Germinal center (tissue), 1 donor: ENCODE results near the gene PEX12.
"Not testable (repeated sequence)": the region's sequence is repeated elsewhere in the genome, so short reads cannot be mapped to it uniquely, and the experiment has no call there.

Experiments used
- DNase-seq: peaks from one replicate; pipeline ENCODE4 v3.0.0; 2012; ENCODE audit warnings: mixed read lengths, low spot score

Gene PEX12

DNA sequence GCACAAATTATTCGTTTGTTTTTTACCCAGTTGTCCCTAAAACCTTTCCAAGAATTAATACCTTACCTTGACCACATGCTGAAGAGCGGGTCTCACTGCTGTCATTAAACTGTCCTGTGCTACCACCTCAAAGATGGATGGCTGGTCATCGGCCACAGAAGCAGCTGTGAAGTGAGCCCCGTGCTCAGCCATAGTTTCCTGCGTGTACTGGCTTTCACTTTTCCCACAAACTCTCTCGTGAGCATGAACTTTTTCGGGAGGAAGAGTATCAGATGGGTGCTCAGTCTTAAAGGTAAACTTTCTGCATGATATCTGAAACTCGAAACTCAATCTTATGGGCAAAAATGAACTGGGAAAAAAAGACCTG lies 558 bp downstream of the PEX12 start:
- DNase-seq, result peak; percentile 11

DNA sequence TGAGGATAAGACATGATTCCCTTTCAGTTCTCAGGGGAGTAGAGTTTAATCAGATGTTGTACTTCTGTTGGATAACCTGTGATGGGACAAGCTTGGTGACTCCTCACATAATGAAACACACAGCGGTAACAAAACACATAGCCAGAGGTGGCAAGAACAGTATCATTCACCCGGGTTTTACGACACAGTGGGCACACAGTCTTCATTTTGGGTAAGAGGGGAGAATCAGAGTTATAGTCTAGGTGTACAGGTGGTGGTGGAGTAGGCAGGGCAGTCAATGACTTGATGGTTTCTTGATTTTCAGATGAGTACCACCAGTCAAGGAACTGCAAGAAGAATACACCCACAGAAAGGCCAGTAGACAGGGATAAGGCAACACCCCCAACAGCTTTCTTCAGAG lies 2.6 kb downstream of the PEX12 start:
- DNase-seq, result no peak

DNA sequence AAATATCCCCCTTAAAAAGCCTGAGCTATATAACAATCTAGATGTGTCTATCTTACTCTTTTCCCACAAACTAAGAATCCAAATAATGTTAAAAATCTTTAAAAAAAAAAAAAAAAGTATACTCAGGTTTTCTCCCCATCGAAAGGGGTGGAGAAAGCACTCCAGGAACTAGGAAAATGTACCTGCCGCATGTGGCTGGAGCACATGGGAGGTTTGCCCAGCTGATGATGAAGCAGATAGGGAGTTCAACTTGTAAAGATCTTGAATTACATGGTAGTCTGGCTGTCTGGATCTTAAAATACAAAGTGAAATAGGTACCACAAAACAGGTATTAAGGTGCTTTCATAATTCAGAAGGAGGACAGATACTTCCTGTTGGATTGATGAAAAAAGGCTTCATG lies 9.0 kb downstream of the PEX12 start:
- DNase-seq, result no peak

DNA sequence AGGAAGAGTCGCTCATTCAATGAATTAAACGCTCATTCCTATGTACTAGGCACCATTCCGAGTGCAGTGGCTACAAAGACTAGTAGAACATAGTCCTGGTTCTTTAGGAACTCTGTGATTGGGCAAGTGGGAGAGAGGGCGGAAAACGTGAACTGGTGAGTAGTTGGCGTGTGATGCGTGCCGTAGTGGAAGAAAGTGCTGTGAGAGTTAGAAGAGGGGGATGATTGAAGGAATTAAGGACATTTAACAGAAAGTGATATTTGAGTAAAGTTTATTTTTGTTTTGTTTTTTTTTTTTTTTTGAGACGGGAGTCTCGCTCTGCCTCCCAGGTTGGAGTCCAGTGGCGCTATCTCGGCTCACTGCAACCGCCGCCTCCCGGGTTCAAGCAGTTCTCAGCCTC lies 9.8 kb downstream of the PEX12 start:
- DNase-seq, result no peak

DNA sequence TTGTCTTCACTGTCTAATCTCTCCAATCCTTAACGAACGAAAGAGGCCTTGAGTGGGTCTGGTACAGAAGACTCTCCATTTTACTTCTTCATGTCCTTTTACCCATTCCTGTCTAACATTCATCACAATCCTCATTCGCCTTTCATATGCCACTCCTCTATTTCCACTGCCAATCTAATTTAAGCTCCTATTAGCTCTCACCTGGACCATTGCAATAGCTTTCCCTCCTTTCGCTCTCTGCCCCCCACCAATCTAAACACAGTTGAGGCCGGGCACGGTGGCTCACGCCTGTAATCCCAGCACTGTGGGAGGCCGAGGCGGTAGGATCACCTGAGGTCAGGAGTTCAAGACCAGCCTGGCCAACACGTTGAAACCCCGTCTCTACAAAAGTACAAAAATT lies 11.4 kb downstream of the PEX12 start:
- DNase-seq, result no peak

DNA sequence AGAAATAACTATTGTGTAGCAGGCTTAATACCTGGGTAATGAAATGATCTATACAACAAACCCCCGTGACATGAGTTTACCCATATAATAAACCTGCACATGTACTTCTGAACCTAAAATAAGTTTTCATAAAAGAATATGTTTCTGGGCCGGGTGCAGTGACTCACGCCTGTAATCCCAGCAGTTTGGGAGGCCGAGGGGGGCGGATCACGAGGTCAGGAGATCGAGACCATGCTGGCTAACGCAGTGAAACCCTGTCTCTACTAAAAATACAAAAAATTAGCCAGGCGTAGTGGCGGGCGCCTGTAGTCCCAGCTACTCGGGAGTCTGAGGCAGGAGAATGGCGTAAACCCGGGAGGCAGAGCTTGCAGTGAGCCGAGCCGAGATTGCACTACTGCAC lies 15.2 kb downstream of the PEX12 start:
- not testable (repeated sequence) for DNase-seq

DNA sequence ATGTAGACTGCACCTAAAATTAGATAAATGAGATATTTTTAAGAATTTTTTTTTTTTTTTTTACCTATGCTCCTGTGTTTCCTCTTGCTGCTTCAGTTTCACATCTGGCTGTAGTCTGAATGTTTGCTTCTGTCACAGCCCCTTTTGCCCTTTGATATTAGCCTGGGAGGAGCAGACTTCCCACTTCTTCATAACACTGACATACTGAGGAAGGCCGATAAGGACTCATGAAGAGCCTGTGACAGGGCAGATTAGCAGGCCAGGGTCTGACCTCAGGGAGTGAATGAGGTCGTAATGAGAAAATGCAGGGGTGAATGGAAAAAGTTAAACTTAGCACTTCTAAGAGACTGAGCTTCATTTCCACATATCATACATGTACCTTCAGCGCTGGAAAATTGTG lies 17.7 kb downstream of the PEX12 start, which contains the start of gene SLFN14:
Gene SLFN14 (minus strand): TSS at position 117 of the 400 bp plus-strand sequence. CDS start 2,757 bp downstream, outside the sequence.
- DNase-seq, result no peak

DNA sequence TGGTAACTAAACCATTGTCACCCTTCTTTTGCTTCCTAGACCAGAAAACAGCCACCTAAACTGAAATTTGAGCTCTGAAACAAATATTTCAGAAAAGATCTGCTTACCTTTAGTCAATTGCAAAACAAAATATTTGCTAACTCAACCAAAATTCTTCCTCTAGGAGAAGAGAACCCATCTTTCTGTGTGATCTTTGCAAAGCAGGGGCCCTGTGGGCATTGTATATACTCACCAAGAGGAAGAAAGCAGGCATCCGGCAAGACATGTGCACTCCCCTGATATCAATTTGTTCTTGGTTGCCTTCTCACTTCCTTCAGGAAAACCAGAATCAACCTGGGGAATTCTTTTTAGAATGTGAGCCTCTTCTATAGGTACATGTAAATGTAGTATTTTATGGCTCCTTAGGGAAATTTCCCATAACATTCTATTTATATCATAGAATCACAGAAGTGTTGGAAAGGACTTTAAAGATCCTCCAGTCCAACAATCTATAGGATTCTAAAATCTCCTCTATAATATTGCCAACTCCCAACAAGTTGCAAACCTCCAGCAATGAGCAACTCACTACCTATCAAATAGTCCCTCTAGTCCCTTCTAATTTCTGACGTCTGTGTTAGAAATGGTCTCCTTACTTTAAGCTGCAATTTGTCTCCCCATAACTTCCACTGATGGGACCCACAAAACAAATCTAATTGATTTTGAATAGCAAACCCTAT lies 18.7 kb downstream of the PEX12 start:
- DNase-seq, result no peak

DNA sequence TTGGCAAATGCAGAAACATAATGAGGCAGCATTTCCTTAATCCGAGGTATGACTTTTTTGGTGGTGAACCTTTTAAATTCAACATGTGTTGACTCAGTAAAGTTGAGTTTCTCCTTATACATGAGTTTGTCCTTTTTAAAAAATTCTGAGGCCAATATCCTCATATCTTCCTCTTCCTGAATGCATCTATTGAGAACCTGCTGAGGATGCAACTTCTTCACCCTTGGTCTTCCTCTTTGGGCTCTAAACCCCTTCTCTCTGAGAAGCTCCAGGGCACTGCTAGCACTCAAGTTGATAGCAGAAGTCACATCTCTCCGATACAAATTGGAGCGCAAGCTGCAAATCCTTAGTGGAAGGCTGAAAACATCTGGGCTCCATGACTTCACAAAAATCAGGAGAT lies 21.0 kb downstream of the PEX12 start:
- no peak for DNase-seq

DNA sequence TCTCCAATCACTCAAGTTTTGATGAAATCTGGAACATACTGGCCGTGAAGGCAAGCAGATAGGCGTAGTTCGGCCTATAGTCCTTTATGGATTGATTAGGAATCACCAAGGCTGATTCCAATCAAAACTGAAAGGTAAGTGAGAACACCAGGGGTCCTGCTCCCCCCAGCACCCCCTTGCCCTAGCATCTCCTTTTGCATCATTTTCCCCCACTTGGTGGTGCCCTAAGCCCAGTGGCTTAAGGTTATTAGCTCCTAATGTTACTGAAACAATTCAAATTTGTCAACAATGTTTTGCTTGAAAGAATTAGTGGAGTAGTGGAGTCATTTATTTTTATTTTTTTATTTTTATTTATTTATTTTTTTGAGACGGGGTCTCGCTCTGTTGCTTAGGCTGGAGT lies 22.7 kb downstream of the PEX12 start:
- DNase-seq, result no peak

DNA sequence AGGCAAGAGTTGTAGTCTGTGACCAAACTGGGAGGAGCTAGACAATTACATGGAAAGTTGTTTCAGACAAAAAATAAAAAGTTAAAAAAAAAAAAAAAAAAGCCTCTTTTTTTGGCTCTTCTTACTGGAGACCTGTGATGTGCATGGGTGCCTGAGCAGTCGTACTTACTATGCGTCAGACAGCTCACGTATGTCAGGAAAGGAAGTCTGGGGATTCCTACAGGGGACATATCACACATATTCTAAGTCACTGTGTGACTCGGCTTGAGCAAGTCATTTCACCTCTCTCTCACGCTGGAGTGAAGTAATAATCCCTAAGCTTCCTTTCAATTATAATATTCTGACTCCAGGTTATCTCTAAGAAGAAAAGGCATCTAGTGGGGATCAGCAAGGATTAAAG lies 23.7 kb downstream of the PEX12 start:
- no peak for DNase-seq

DNA sequence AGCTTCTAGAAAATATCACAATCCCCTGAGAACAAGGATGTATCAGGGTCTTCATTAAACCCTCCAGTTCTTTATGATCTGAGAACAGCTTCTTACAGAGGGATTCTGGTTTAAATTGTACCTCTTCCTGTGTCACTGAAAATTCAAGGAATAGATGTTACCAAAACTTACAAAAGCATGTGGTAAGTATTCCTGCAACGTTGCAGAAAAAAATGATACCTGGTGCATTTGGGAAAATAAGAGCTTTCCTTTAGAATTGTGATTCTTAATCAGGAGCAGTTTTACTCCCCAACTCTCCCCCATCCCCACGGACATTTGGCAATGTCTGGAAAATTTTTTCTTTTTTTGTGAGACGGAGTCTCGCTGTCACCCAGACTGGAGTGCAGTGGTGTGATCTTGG lies 25.1 kb downstream of the PEX12 start:
- DNase-seq, result no peak

DNA sequence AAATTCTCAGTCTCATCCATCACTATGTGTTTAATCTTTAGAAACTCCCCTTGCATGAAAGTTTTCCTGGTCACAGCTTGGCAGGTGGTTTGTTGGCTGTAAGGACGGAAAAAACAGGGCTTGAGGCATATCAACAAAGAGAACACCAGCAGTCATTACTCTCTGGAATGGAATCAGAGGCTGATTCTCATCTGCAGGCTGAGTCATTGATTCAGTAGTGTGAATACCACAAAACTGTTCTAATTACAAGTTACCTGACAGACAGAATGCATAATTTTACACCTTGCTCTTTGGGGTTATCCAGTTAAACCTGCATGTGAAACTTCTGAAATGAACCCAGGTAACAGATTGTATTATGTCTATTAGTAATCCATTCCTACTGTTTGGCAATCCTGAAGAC lies 29.4 kb downstream of the PEX12 start:
- DNase-seq, result no peak

DNA sequence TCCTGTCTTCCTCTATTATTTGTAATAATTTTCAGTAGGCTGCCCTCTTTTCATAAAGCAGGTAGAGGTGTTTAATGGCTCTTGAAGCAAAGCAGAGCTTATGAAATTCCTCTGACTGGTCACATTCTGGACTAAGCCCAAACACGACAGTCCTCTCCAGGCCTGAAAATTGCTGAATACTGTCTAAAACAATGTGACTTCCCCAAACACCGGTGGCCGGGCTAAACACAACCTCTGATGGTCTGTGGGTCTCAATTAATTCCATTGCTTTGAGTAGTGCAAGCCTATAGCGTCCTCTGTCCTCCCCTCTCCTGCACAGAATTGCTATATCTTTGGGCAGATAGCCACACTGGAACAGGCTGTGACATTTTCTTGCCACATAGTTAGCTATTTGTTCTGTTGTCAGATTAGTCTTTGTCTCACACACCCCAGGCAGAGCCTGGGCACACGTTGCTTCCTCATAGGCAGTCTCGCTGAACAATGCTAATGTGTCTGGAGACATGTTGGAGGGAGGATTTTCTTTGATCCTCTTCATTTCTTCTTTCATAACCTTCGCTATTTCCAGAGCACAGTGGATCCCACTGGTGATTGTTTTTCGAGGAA lies 30.1 kb downstream of the PEX12 start:
- DNase-seq, result no peak

DNA sequence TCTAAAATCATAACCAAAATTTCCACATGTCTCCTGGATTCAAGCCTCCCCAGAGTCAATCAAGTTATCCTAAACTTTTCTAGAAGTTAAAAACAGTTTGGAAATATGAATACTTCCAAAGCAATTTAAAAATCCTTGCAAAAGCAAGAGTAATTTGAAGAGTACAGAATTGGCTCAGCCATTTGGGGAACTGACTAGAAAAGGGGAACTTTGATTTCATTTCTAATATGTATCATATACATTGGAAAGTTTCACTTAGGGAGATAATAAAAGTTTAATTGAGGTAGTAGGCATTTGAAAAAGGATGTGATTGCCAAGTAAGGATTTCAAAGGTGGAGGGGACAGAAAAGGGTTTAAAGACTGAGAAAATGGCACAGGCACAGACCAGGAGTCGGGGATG lies 31.9 kb downstream of the PEX12 start:
- no peak for DNase-seq

DNA sequence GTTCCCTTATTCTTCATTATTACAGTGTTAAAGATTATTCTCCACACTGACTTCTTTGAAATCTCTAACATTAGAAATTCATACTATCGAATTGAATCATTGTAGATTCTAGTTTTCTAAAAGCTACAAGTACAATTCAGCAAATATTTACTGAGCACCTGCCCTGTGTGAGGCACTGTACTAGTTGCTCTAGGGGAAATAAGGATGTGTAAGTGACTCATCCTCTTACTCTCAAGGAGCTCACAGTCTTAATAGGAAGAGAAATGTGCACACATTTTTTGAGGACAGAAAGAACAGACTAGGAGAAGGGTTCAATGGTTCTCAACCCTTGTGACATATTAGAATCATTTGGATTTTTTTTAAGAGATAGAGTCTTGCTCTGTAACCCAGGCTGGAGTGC lies 33.2 kb downstream of the PEX12 start:
- DNase-seq, result no peak

DNA sequence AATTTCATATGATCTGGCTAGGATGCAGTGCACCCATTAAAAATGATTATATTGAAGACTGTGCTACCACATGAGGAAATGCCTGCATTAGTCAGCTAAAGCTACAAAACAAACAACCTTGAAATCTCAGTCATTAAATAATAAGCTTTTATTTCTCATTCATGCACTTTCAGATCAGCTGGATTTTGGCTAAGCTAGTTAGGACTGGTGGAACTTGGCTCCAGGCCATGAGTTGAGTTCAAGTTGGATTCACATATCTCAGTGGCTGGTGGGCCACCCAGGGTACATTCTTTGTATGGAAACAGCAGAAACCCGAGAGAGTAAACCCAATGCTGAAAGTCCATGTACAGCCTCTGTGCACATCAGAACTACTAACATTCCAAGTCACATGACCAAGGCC lies 34.5 kb downstream of the PEX12 start:
- DNase-seq, result no peak

DNA sequence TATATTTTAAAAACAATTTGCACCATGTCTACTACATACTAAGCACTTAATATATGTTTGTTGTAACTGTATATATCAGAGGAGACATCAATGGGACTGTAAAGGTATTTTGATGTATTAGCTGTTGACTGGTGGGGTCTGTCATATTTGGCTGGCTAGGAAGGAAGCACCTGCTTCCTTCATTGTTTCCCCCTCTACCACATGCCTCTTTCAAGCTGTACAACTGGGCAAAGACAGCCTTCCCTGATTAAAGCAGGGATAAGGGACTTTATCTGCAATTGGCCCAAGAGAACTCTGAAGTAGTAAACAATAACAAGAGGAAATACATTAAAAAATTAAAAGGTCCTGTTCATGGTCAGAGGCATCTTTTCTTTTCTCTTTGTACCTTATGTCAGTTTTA lies 35.4 kb downstream of the PEX12 start:
- DNase-seq, result no peak

DNA sequence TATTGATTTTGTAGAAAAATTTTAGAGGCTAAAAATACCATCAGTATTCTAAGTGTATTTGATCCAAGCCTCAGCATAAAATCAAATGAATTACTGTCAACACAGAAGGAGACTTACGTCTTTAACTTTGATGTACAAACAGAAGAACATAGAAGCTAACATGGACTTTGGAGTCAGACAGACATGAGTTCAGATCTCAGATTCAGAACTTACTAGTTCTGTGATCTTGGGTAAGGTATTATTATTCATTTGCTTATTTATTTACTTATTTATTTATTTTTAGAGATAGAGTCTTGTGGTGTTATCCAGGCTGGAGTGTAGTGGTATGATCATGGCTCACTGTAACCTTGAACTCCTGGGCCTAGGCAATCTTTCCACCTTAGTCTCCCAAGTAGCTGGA lies 36.9 kb downstream of the PEX12 start:
- DNase-seq, result no peak

DNA sequence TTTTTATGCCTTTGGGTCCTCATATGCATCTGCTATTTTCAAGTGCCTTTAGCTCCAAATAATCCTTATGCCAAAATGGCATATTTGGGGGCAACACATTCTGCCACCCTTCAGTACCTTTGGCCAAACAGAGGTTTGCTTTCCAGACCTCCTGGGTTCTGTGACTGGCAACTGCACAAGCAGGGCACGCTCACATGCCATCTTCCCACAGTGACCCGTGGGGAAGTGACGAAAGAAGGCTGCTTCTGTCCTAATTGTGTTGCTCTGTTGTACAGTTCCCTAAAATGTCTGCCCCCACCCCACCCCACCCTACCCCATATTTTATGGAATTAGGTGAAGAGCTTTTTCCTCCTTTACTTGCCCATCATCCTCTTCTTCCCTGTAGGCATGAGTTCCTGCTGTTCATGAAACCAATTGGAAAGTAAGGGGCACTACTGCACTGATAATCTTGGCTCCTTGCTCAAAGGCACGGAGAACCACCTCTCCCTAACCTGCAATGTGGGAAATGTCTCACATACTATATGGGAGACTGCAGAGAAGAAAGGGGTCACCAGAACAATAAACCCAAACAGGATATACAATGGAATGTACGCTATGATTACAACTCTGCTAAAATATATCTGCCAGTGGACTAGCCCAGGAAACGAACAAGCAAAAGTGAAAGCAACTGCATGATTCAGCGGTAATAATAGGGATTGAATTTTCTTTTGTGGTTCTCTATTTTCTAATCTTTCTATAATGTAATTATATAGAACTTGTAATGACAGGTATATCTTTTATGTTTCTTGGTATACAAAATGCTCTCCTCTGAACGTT lies 37.6 kb downstream of the PEX12 start:
- peak; percentile 40 for DNase-seq

DNA sequence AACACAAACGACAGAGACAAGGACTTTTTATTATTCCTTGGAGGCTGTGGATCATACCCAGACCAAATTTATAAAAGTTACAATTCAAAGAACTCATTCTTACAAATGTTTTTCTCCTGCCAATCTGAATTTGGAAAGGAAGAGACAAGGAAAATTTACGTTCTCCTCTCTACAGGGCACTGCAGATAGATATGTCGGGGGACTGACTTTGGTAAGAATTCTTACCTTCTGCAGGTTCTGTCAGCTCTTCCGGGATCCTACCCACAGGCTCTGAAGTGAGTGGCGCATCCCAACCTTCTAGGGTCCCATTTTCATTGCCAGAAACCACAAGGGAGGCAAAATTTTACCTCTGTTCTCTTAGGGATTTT lies 38.7 kb downstream of the PEX12 start:
- DNase-seq, result no peak

DNA sequence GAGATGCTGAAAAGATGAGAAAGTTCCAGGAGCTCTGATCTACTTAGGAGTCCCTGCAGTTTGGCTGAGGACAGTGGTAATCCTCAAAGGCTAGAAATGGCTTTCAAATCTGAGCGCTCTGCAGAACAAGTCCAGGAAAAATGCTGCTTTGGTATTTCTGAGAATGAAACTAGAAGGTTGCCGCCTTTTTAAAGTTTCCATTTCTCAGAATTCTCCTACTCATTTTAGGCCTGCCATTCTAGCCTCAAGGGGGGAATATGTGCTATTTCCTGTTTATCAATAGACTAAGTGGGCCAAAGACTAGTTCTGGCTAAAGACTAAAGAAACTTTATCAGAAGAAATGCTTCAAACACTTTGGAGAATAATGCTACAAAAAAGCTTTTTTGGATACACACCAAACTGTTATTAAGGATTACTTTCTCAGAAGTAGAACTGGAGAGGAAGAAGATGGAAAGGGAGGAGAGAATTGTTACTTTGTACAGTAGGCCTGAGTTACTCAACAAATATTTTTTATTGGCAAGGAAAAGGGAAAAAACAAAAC lies 40.7 kb downstream of the PEX12 start, which contains the start of gene SLFN12L:
Gene SLFN12L (minus strand): TSS at position 78 of the 541 bp plus-strand sequence. CDS start 15,314 bp downstream, outside the sequence.
- no peak for DNase-seq

DNA sequence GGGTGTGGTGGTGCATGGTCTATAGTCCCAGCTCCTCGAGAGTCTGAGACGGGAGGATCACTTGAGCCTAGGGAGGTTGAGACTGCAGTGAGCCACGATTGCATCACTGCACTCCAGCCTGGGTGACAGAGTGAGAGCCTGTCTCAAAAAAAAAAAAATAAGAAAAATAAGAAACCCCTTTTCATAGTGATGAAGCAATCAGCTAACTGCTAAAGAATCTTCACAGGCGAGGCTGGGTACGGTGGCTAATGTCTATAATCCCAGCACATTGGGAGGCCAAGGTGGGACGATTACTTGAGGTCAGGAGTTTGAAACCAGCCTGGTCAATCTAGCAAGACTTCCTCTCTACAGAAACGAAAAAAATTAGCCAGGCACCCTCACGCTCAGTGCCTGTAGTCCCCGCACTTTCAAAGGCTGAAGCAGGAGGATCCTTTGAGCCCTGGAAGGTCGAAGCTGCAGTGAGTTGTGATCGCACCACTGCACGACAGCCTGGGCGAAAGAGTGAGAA lies 41.7 kb downstream of the PEX12 start:
- DNase-seq, result no peak
